Fibroblast of lung (primary cell): Measurements from ENCODE around the gene DDX10. TPM values are rescaled to one million over a fixed set of nuclear protein-coding genes. Genes with fewer than 3 reads are reported as not detected.

Source experiments
- DNase-seq, 2 donors: peaks; one replicate each; pipeline versions ENCODE4 v3.0.0 to v3.0.0-alpha.2; 2010; ENCODE audit warnings: low read depth in 2 of 2
- H2AFZ ChIP-seq: 2 replicates; pipeline ENCODE4 v1.5.1; 2012; ENCODE audit warnings: low read length, control low read depth, inconsistent platforms
- H3K27ac ChIP-seq: 2 replicates; pipeline ENCODE4 v1.5.1; 2011; ENCODE audit warnings: low read length, control low read depth; ENCODE audit not compliant: insufficient read depth
- H3K27me3 ChIP-seq: 2 replicates; pipeline ENCODE4 v1.5.1; 2011; ENCODE audit warnings: mild to moderate bottlenecking, low read length; ENCODE audit not compliant: control insufficient read depth, insufficient read depth
- H3K36me3 ChIP-seq: 2 replicates; pipeline ENCODE4 v1.5.1; 2011; ENCODE audit warnings: low read length; ENCODE audit not compliant: control insufficient read depth, insufficient read depth
- H3K4me1 ChIP-seq: 2 replicates; pipeline ENCODE4 v1.5.1; 2011; ENCODE audit warnings: low read length; ENCODE audit not compliant: control insufficient read depth, insufficient read depth; ENCODE audit errors: extremely low read depth
- H3K4me2 ChIP-seq: 2 replicates; pipeline ENCODE4 v1.5.1; 2011; ENCODE audit warnings: low read length, control low read depth; ENCODE audit not compliant: insufficient read depth; ENCODE audit errors: extremely low read depth
- H3K4me3 ChIP-seq, 4 experiments: fragments of 200-600 bp in 1 of 4; sonication (generic) in 1 of 4; replicated peaks in 1 of 4; 2 replicates each; pipeline ENCODE4 v1.5.1; 2011 to 2016; ENCODE audit warnings: low read length in 4 of 4, low read depth in 3 of 4, mild to moderate bottlenecking in 3 of 4, control low read depth in 2 of 4, inconsistent platforms in 1 of 4, mixed read lengths in 1 of 4; ENCODE audit not compliant: insufficient read depth in 1 of 4; ENCODE audit errors: control extremely low read depth in 1 of 4
- H3K79me2 ChIP-seq: 2 replicates; pipeline ENCODE4 v1.5.1; 2012; ENCODE audit warnings: mild to moderate bottlenecking, low read length, inconsistent platforms; ENCODE audit not compliant: control insufficient read depth, insufficient read depth
- H3K9ac ChIP-seq: 2 replicates; pipeline ENCODE4 v1.5.1; 2011; ENCODE audit warnings: mild to moderate bottlenecking, low read length, control low read depth; ENCODE audit not compliant: insufficient read depth
- H3K9me3 ChIP-seq: 2 replicates; pipeline ENCODE4 v1.5.1; 2012; ENCODE audit warnings: low read depth, low read length; ENCODE audit not compliant: control insufficient read depth, insufficient read depth
- H4K20me1 ChIP-seq: 2 replicates; pipeline ENCODE4 v1.5.1; 2011; ENCODE audit warnings: low read length; ENCODE audit not compliant: control insufficient read depth, insufficient read depth; ENCODE audit errors: extremely low read depth
- EZH2 ChIP-seq: IDR thresholded peaks from 2 replicates; pipeline ENCODE4 v1.5.1; 2012; ENCODE audit warnings: low read length, control low read depth, mild to moderate bottlenecking; ENCODE audit errors: missing control alignments
- polyA plus RNA-seq, 2 donors: library from polyadenylated mRNA; depleted of rRNA in 1 of 2; stranded (reverse) in 1 of 2; unstranded in 1 of 2; fragments of >200 nt; gene quantifications; 2 replicates each; pipeline ENCODE4 v1.2.1, GENCODE V29; 2011 to 2012; ENCODE audit warnings: missing spikeins in 1 of 2
- total RNA-seq: library from RNA; depleted of rRNA; stranded (reverse); fragments of >200 nt; gene quantifications from 2 replicates; pipeline ENCODE4 v1.2.1, GENCODE V29; 2014
- TF ChIP-seq, protein P1 (sequence below), 2 donors: IDR thresholded peaks in 1 of 2; conservative IDR thresholded peaks in 1 of 2; 1 replicate in 1 of 2; 2 replicates in 1 of 2; pipeline ENCODE4 v1.5.1; 2011 to 2012; ENCODE audit warnings: low read length in 2 of 2, control low read depth in 1 of 2, inconsistent platforms in 1 of 2, low read depth in 1 of 2, mild to moderate bottlenecking in 1 of 2

Gene DDX10
- total and polyA plus RNA-seq, 2 donors (not counting 1 experiment from before 2014, with no cell fraction given): 18.5 to 20.7 TPM

DNA sequence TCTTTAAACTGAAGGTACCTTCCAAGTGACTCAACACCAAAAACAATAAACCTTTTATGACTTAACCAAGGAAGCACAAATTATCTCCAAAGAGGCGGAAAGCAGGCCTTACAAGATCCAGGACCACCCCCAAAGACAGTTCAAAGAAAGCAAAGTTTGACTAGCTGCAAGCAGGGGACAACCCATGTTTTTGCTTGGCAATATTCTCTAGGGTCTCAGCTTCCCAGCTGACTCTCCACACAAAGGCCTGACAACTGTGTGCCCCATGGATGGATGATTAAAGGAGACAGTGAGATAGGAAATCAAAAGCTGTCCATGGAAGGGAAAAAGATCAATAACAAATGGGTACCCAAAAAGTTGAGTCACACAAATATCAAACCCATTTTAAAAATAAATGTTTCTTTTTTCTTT lies 232.2 kb downstream of the DDX10 start:
- Histone ChIP-seq H3K4me3 (no peak overlapping the region), H3K4me1 (peaks cover 2% of the 10 kb centered on the region), H2AFZ (no peak overlapping the region), H3K79me2 (no peaks in the 10 kb centered on the region), H3K36me3 (no peaks in the 10 kb centered on the region), H3K4me2 (no peak overlapping the region), H3K9ac (no peak overlapping the region), H3K9me3 (no peaks in the 10 kb centered on the region), H4K20me1 (no peaks in the 10 kb centered on the region), H3K27me3 (no peaks in the 10 kb centered on the region), H3K27ac (no peak overlapping the region)
- TF ChIP-seq EZH2: no peak
- TF ChIP-seq, protein P1, sequence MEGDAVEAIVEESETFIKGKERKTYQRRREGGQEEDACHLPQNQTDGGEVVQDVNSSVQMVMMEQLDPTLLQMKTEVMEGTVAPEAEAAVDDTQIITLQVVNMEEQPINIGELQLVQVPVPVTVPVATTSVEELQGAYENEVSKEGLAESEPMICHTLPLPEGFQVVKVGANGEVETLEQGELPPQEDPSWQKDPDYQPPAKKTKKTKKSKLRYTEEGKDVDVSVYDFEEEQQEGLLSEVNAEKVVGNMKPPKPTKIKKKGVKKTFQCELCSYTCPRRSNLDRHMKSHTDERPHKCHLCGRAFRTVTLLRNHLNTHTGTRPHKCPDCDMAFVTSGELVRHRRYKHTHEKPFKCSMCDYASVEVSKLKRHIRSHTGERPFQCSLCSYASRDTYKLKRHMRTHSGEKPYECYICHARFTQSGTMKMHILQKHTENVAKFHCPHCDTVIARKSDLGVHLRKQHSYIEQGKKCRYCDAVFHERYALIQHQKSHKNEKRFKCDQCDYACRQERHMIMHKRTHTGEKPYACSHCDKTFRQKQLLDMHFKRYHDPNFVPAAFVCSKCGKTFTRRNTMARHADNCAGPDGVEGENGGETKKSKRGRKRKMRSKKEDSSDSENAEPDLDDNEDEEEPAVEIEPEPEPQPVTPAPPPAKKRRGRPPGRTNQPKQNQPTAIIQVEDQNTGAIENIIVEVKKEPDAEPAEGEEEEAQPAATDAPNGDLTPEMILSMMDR (conservative IDR thresholded peaks at IDR 0.05 in 1 of 2, IDR thresholded peaks at IDR 0.05 in 1 of 2; ENCODE audit: low read depth in 1 of 2, low read length in 2 of 2): no peak
- peak in 1 of 2 donors; percentile 84 for DNase-seq

- no peak overlapping the region for H3K9ac ChIP-seq
- H3K27me3 ChIP-seq: no peaks in the 10 kb centered on the region
- no peak for DNase-seq
- no peak overlapping the region for H3K4me2 ChIP-seq
- H3K4me3 ChIP-seq: no peak overlapping the region
- H4K20me1 ChIP-seq: no peaks in the 10 kb centered on the region
- no peaks in the 10 kb centered on the region for H3K9me3 ChIP-seq
- H3K79me2 ChIP-seq: no peaks in the 10 kb centered on the region
- peaks cover 2% of the 10 kb centered on the region for H3K4me1 ChIP-seq
- no peak for TF ChIP-seq EZH2
- TF ChIP-seq, protein P1 (conservative IDR thresholded peaks at IDR 0.05 in 1 of 2, IDR thresholded peaks at IDR 0.05 in 1 of 2; ENCODE audit: low read depth in 1 of 2, low read length in 2 of 2): no peak
- no peak overlapping the region for H3K27ac ChIP-seq
- H3K36me3 ChIP-seq: no peaks in the 10 kb centered on the region
- no peak overlapping the region for H2AFZ ChIP-seq
These were observed 233.0 kb downstream of the DDX10 start for GRCh38 chr11:108897916-108898315.

DNA sequence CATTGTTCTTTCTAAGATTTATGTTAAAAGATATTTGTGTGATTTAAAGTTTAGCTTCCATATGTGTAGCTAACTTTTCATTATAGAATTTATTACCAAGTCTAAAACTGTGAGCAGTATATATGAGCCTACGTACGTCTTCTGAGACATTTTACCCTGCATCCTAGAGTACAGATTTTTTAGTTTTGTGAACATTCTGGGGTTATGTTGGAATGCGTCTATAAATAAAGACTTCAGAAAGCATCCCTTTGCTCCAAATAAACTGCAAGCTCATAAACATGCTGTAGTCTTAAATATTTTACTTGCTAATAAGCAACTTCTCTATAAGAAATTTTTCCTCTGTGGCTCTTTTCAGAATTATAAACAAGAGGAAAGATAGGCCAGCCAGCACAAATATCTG lies 236.5 kb downstream of the DDX10 start:
- H3K9me3 ChIP-seq: no peaks in the 10 kb centered on the region
- H3K4me3 ChIP-seq: no peak overlapping the region
- H3K27ac ChIP-seq: no peak overlapping the region
- H3K79me2 ChIP-seq: no peaks in the 10 kb centered on the region
- H3K4me1 ChIP-seq: peaks cover 3% of the 10 kb centered on the region
- TF ChIP-seq EZH2: no peak
- TF ChIP-seq, protein P1 (conservative IDR thresholded peaks at IDR 0.05 in 1 of 2, IDR thresholded peaks at IDR 0.05 in 1 of 2; ENCODE audit: low read depth in 1 of 2, low read length in 2 of 2): no peak
- H2AFZ ChIP-seq: no peak overlapping the region
- no peak overlapping the region for H3K4me2 ChIP-seq
- H3K9ac ChIP-seq: no peak overlapping the region
- H3K36me3 ChIP-seq: no peaks in the 10 kb centered on the region
- DNase-seq: no peak
- no peaks in the 10 kb centered on the region for H3K27me3 ChIP-seq
- H4K20me1 ChIP-seq: no peaks in the 10 kb centered on the region
